NT2/D1 (cell line): ENCODE data around the gene NIPAL1.

Source experiments
- DNase-seq: peaks from one replicate; pipeline ENCODE4 v3.0.0-alpha.2; 2011; ENCODE audit warnings: low read depth, low spot score
- H3K27me3 ChIP-seq: 2 replicates; pipeline ENCODE4 v1.6.0; 2011; ENCODE audit warnings: mild to moderate bottlenecking; ENCODE audit not compliant: insufficient read length, insufficient read depth
- H3K36me3 ChIP-seq: 2 replicates; pipeline ENCODE4 v1.6.1; 2011; ENCODE audit warnings: mild to moderate bottlenecking, low read length, mixed read lengths; ENCODE audit not compliant: insufficient read depth, insufficient read length
- H3K4me1 ChIP-seq: 2 replicates; pipeline ENCODE4 v1.5.1; 2011; ENCODE audit not compliant: insufficient read depth, insufficient read length
- H3K4me3 ChIP-seq: 2 replicates; pipeline ENCODE4 v1.5.1; 2011; ENCODE audit warnings: low read depth; ENCODE audit not compliant: insufficient read length
- H3K9ac ChIP-seq: 2 replicates; pipeline ENCODE4 v1.6.0; 2011; ENCODE audit warnings: low read depth; ENCODE audit not compliant: insufficient read length
- H3K9me3 ChIP-seq: 2 replicates; pipeline ENCODE4 v1.5.1; 2011; ENCODE audit warnings: mild to moderate bottlenecking, low read length; ENCODE audit not compliant: insufficient read depth
- SUZ12 ChIP-seq: IDR thresholded peaks from 2 replicates; pipeline ENCODE4 v1.6.1; 2011; ENCODE audit not compliant: insufficient read length, insufficient read depth; ENCODE audit errors: extremely low read depth
- YY1 ChIP-seq: IDR thresholded peaks from 2 replicates; pipeline ENCODE4 v1.6.1; 2011; ENCODE audit not compliant: insufficient read length, insufficient read depth
- ZNF274 ChIP-seq: IDR thresholded peaks from 2 replicates; pipeline ENCODE4 v1.6.1; 2011; ENCODE audit warnings: mild to moderate bottlenecking, low read depth, low read length

Gene NIPAL1

GRCh38 chr4:48064349-48064748 lies 47.8 kb downstream of the NIPAL1 start:
- Histone ChIP-seq H3K9ac (no peak overlapping the region), H3K27me3 (no peaks in the 10 kb centered on the region), H3K9me3 (no peaks in the 10 kb centered on the region), H3K4me3 (no peak overlapping the region), H3K4me1 (no peaks in the 10 kb centered on the region), H3K36me3 (no peaks in the 10 kb centered on the region)
- DNase-seq: no peak
- TF ChIP-seq YY1 (no peak), ZNF274 (no peak), SUZ12 (no peak)

- Histone ChIP-seq H3K4me3 (no peak overlapping the region), H3K9ac (no peak overlapping the region), H3K36me3 (no peaks in the 10 kb centered on the region), H3K27me3 (no peaks in the 10 kb centered on the region), H3K9me3 (no peaks in the 10 kb centered on the region), H3K4me1 (no peaks in the 10 kb centered on the region)
- no peak for TF ChIP-seq YY1
- no peak for TF ChIP-seq ZNF274
- no peak for TF ChIP-seq SUZ12
- no peak for DNase-seq
Measured at GRCh38 chr4:48065587-48066052, 49.0 kb downstream of the NIPAL1 start.

- H3K27me3 ChIP-seq: no peaks in the 10 kb centered on the region
- no peak overlapping the region for H3K9ac ChIP-seq
- TF ChIP-seq YY1 (no peak), SUZ12 (no peak), ZNF274 (no peak)
- no peak for DNase-seq
- no peaks in the 10 kb centered on the region for H3K36me3 ChIP-seq
- no peaks in the 10 kb centered on the region for H3K9me3 ChIP-seq
- H3K4me3 ChIP-seq: no peak overlapping the region
- no peaks in the 10 kb centered on the region for H3K4me1 ChIP-seq
Measured at GRCh38 chr4:48067536-48067935, 51.0 kb downstream of the NIPAL1 start.

GRCh38 chr4:48068182-48068581 lies 51.6 kb downstream of the NIPAL1 start:
- no peak for DNase-seq
- TF ChIP-seq ZNF274 (no peak), YY1 (no peak), SUZ12 (no peak)
- H3K27me3 ChIP-seq: no peaks in the 10 kb centered on the region
- H3K4me3 ChIP-seq: no peak overlapping the region
- no peaks in the 10 kb centered on the region for H3K9me3 ChIP-seq
- no peak overlapping the region for H3K9ac ChIP-seq
- H3K36me3 ChIP-seq: no peaks in the 10 kb centered on the region
- H3K4me1 ChIP-seq: no peaks in the 10 kb centered on the region

GRCh38 chr4:48069026-48069425 lies 52.5 kb downstream of the NIPAL1 start:
- DNase-seq: no peak
- no peak overlapping the region for H3K9ac ChIP-seq
- no peaks in the 10 kb centered on the region for H3K36me3 ChIP-seq
- TF ChIP-seq ZNF274 (no peak), SUZ12 (no peak), YY1 (no peak)
- no peaks in the 10 kb centered on the region for H3K27me3 ChIP-seq
- H3K9me3 ChIP-seq: no peaks in the 10 kb centered on the region
- H3K4me1 ChIP-seq: no peaks in the 10 kb centered on the region
- H3K4me3 ChIP-seq: no peak overlapping the region

GRCh38 chr4:48071191-48071590 lies 54.6 kb downstream of the NIPAL1 start:
- TF ChIP-seq YY1 (no peak), SUZ12 (no peak), ZNF274 (no peak)
- H3K4me1 ChIP-seq: no peaks in the 10 kb centered on the region
- no peaks in the 10 kb centered on the region for H3K27me3 ChIP-seq
- H3K36me3 ChIP-seq: no peaks in the 10 kb centered on the region
- no peak overlapping the region for H3K4me3 ChIP-seq
- DNase-seq: no peak
- no peak overlapping the region for H3K9ac ChIP-seq
- H3K9me3 ChIP-seq: no peaks in the 10 kb centered on the region

GRCh38 chr4:48073567-48074103 lies 57.1 kb downstream of the NIPAL1 start:
- Histone ChIP-seq H3K27me3 (no peaks in the 10 kb centered on the region), H3K4me1 (no peaks in the 10 kb centered on the region), H3K9ac (no peak overlapping the region), H3K4me3 (no peak overlapping the region), H3K36me3 (no peaks in the 10 kb centered on the region), H3K9me3 (no peaks in the 10 kb centered on the region)
- no peak for DNase-seq
- TF ChIP-seq YY1 (no peak), SUZ12 (no peak)
